Esophagus muscularis mucosa (tissue), 4 donors: ENCODE measurements around the gene ENOX1. TPM values are rescaled to one million over a fixed set of nuclear protein-coding genes. Genes with fewer than 3 reads are reported as not detected.
A peak's percentile ranks its signal among the peaks of the same experiment; 100 is the strongest.

Experiments used
- DNase-seq: peaks from one replicate; pipeline ENCODE4 v3.0.0-alpha.2; 2017; ENCODE audit errors: extremely low spot score
- H3K27ac ChIP-seq, 4 donors: fragments of 200-600 bp; sonication (generic); replicated peaks in 1 of 4; 1 replicate in 3 of 4; 2 replicates in 1 of 4; pipeline ENCODE4 v1.5.1; 2016 to 2019; ENCODE audit warnings: mild to moderate bottlenecking in 1 of 4
- H3K27me3 ChIP-seq, 4 donors: fragments of 200-600 bp; sonication (generic); one replicate each; pipeline versions ENCODE4 v1.5.1 to v1.6.0; 2016 to 2019
- H3K36me3 ChIP-seq, 4 donors: fragments of 200-600 bp; sonication (generic); one replicate each; pipeline ENCODE4 v1.5.1; 2016 to 2019
- H3K4me1 ChIP-seq, 4 donors: fragments of 200-600 bp; sonication (generic); one replicate each; pipeline ENCODE4 v1.5.1; 2016 to 2019
- H3K4me3 ChIP-seq, 4 donors: fragments of 200-600 bp; sonication (generic); 1 replicate in 2 of 4; 2 replicates in 2 of 4; pipeline ENCODE4 v1.5.1; 2016 to 2019; ENCODE audit warnings: mild to moderate bottlenecking in 4 of 4, moderate library complexity in 1 of 4
- H3K9me3 ChIP-seq, 4 donors: fragments of 200-600 bp; sonication (generic); 1 replicate in 3 of 4; 2 replicates in 1 of 4; pipeline ENCODE4 v1.5.1; 2016 to 2019
- CTCF ChIP-seq, 3 experiments: fragments of 200-600 bp in 2 of 3; fragments of 450-650 bp in 1 of 3; sonication (generic) in 2 of 3; IDR thresholded peaks; one replicate each; pipeline ENCODE4 v1.5.1; 2017 to 2019; ENCODE audit warnings: antibody characterized with exemption in 3 of 3, mild to moderate bottlenecking in 2 of 3, moderate library complexity in 1 of 3
- EP300 ChIP-seq: sonication (generic); formaldehyde crosslinking; IDR thresholded peaks from one replicate; pipeline ENCODE4 v1.6.1; 2017; ENCODE audit warnings: antibody characterized with exemption
- POLR2A ChIP-seq: fragments of 450-650 bp; IDR thresholded peaks from one replicate; pipeline ENCODE4 v1.6.1; 2017; ENCODE audit warnings: antibody characterized with exemption, moderate library complexity, mild to moderate bottlenecking, low read depth
- POLR2AphosphoS5 ChIP-seq, 2 donors: sonication (generic); formaldehyde crosslinking; IDR thresholded peaks; one replicate each; pipeline ENCODE4 v1.6.1; 2017; ENCODE audit warnings: antibody characterized with exemption in 2 of 2
- WGBS: methylation state at CpG from one replicate; pipeline ENCODE4 v1.1.5; 2018; 5-methylcytosine and 5-hydroxymethylcytosine counted together
- intact Hi-C: fragments of 100-400 bp; cut with DNase I; formaldehyde crosslinking; loops from one replicate; pipeline ENCODE4 v1.15.1; 2023
- total RNA-seq, 4 donors: library from RNA; depleted of rRNA; stranded (reverse); fragments of >200 nt; gene quantifications; one replicate each; pipeline versions ENCODE4 v1.1.0 to v1.2.1, GENCODE V29; 2016

Gene ENOX1
- total RNA-seq, 4 donors from 2014 or later: 9.3 to 14.1 (median 12.4) TPM

- Histone ChIP-seq H3K27me3 (no peaks in the 10 kb centered on the region), H3K36me3 (no peaks in the 10 kb centered on the region), H3K27ac (peak overlapping the region in 3 of 4 donors; percentile 24 to 81 (median 41)), H3K4me1 (peaks cover 8 to 91% (median 81%) of the 10 kb centered on the region in 4 donors), H3K9me3 (no peaks in the 10 kb centered on the region), H3K4me3 (no peak overlapping the region)
- intact Hi-C loops: loop anchor here (5.0 kb wide), 1 partner anchor 44 kb away; no protein-coding TSS in a partner anchor
- WGBS: 57% methylated on average over 6 of the region's 6 CpGs
- TF ChIP-seq POLR2AphosphoS5 (IDR thresholded peaks at IDR 0.05) (no peak), POLR2A (no peak), EP300 (no peak), CTCF (IDR thresholded peaks at IDR 0.05) (no peak)
- DNase-seq: no peak
Observed at GRCh38 chr13:43331672-43332071, 455.1 kb downstream of the ENOX1 start.

GRCh38 chr13:43329702-43330101 is 457.1 kb downstream of the ENOX1 start:
- intact Hi-C loops: loop anchor here (5.0 kb wide), 1 partner anchor 42 kb away; no protein-coding TSS in a partner anchor
- Histone ChIP-seq H3K27ac (peak overlapping the region in 3 of 4 donors; percentile 62 to 68 (median 64)), H3K27me3 (no peaks in the 10 kb centered on the region), H3K4me3 (no peak overlapping the region), H3K36me3 (no peaks in the 10 kb centered on the region), H3K4me1 (peaks cover 3 to 80% (median 65%) of the 10 kb centered on the region in 4 donors), H3K9me3 (no peaks in the 10 kb centered on the region)
- DNase-seq: no peak
- WGBS: 46% methylated on average over 2 of the region's 2 CpGs
- TF ChIP-seq EP300 (peak; percentile 20), POLR2AphosphoS5 (IDR thresholded peaks at IDR 0.05) (peak in 1 of 2 donors; percentile 65), CTCF (IDR thresholded peaks at IDR 0.05) (no peak), POLR2A (no peak)

GRCh38 chr13:43328907-43329306 is 457.9 kb downstream of the ENOX1 start:
- Histone ChIP-seq H3K27me3 (no peaks in the 10 kb centered on the region), H3K9me3 (no peaks in the 10 kb centered on the region)
- TF ChIP-seq POLR2A: no peak
- no peak for TF ChIP-seq EP300
- no peak for TF ChIP-seq POLR2AphosphoS5 (IDR thresholded peaks at IDR 0.05)
- TF ChIP-seq CTCF (IDR thresholded peaks at IDR 0.05): no peak

GRCh38 chr13:43326100-43326499 is 460.7 kb downstream of the ENOX1 start:
- 98% methylated on average over 4 of the region's 4 CpGs for WGBS
- Histone ChIP-seq H3K36me3 (peaks cover 0 to 11% (median 2%) of the 10 kb centered on the region in 4 donors), H3K4me1 (peaks cover 0 to 48% (median 36%) of the 10 kb centered on the region in 4 donors), H3K4me3 (no peak overlapping the region), H3K27me3 (no peaks in the 10 kb centered on the region), H3K27ac (peak overlapping the region in 1 of 4 donors; percentile 40), H3K9me3 (no peaks in the 10 kb centered on the region)
- no peak for DNase-seq
- no peak for TF ChIP-seq CTCF (IDR thresholded peaks at IDR 0.05)
- no peak for TF ChIP-seq EP300
- peak in 1 of 2 donors; percentile 47 for TF ChIP-seq POLR2AphosphoS5 (IDR thresholded peaks at IDR 0.05)
- intact Hi-C loops: no loop called here

More at GRCh38 chr13:43328907-43329306, 457.9 kb downstream of the ENOX1 start:
- intact Hi-C loops: no loop called here
- H3K27ac ChIP-seq: peak overlapping the region in 3 of 4 donors; percentile 62 to 68 (median 64)
- H3K36me3 ChIP-seq: no peaks in the 10 kb centered on the region
- no peak overlapping the region for H3K4me3 ChIP-seq
- no peak for DNase-seq
- WGBS: 90% methylated on average over 1 of the region's 1 CpG
- peaks cover 3 to 73% (median 58%) of the 10 kb centered on the region in 4 donors for H3K4me1 ChIP-seq

- peaks cover 0 to 11% (median 2%) of the 10 kb centered on the region in 4 donors for H3K36me3 ChIP-seq
- H3K9me3 ChIP-seq: no peaks in the 10 kb centered on the region
- H3K4me3 ChIP-seq: no peak overlapping the region
- peaks cover 0 to 43% (median 32%) of the 10 kb centered on the region in 4 donors for H3K4me1 ChIP-seq
- no peak for TF ChIP-seq EP300
- TF ChIP-seq POLR2AphosphoS5 (IDR thresholded peaks at IDR 0.05): no peak
- no peak for TF ChIP-seq POLR2A
- no peak for TF ChIP-seq CTCF (IDR thresholded peaks at IDR 0.05)
- H3K27me3 ChIP-seq: no peaks in the 10 kb centered on the region
- intact Hi-C loops: no loop called here
- 80% methylated on average over 4 of the region's 4 CpGs for WGBS
- peak overlapping the region in 1 of 4 donors; percentile 40 for H3K27ac ChIP-seq
- no peak for DNase-seq
Observed at GRCh38 chr13:43325636-43326035, 461.1 kb downstream of the ENOX1 start.
